Vagina (tissue), 2 donors: Measurements from ENCODE around the gene GPR65.

Experiments used
- POLR2A ChIP-seq, 2 donors: fragments of 450-650 bp; IDR thresholded peaks; one replicate each; pipeline ENCODE4 v1.6.1; 2017; ENCODE audit warnings: antibody characterized with exemption in 2 of 2, mild to moderate bottlenecking in 2 of 2, moderate library complexity in 2 of 2
- POLR2AphosphoS5 ChIP-seq, 2 donors: sonication (generic); formaldehyde crosslinking; IDR thresholded peaks; one replicate each; pipeline ENCODE4 v1.9.0; 2017; ENCODE audit warnings: antibody characterized with exemption in 2 of 2, mild to moderate bottlenecking in 2 of 2, low read depth in 1 of 2; ENCODE audit not compliant: insufficient read depth in 1 of 2
- TF ChIP-seq, protein P1 (sequence below), 3 experiments: fragments of 450-650 bp in 2 of 3; fragments of 200-600 bp in 1 of 3; sonication (generic) in 1 of 3; IDR thresholded peaks; one replicate each; pipeline ENCODE4 v1.5.1; 2017 to 2019; ENCODE audit warnings: antibody characterized with exemption in 3 of 3, mild to moderate bottlenecking in 2 of 3, moderate library complexity in 2 of 3

GRCh38 chr14:88039197-88039596 lies 34.3 kb downstream of the GPR65 start:
- TF ChIP-seq, protein P1, sequence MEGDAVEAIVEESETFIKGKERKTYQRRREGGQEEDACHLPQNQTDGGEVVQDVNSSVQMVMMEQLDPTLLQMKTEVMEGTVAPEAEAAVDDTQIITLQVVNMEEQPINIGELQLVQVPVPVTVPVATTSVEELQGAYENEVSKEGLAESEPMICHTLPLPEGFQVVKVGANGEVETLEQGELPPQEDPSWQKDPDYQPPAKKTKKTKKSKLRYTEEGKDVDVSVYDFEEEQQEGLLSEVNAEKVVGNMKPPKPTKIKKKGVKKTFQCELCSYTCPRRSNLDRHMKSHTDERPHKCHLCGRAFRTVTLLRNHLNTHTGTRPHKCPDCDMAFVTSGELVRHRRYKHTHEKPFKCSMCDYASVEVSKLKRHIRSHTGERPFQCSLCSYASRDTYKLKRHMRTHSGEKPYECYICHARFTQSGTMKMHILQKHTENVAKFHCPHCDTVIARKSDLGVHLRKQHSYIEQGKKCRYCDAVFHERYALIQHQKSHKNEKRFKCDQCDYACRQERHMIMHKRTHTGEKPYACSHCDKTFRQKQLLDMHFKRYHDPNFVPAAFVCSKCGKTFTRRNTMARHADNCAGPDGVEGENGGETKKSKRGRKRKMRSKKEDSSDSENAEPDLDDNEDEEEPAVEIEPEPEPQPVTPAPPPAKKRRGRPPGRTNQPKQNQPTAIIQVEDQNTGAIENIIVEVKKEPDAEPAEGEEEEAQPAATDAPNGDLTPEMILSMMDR (IDR thresholded peaks at IDR 0.05): no peak
- TF ChIP-seq POLR2A (IDR thresholded peaks at IDR 0.05) (no peak), POLR2AphosphoS5 (IDR thresholded peaks at IDR 0.05; ENCODE audit: insufficient read depth in 1 of 2, low read depth in 1 of 2) (no peak)
